Skeletal muscle satellite cell (primary cell): Measurements from ENCODE around the gene RMRP.
A peak's percentile ranks its signal among the peaks of the same experiment; 100 is the strongest.

ENCODE experiments used
- H3K27me3 ChIP-seq: 2 replicates; pipeline ENCODE4 v1.7.0; 2013; ENCODE audit warnings: low read length; ENCODE audit not compliant: control insufficient read depth, insufficient read depth
- H3K36me3 ChIP-seq: 2 replicates; pipeline ENCODE4 v1.7.0; 2013; ENCODE audit warnings: mild to moderate bottlenecking, control low read depth, low read length; ENCODE audit not compliant: insufficient read depth
- H3K4me1 ChIP-seq: 2 replicates; pipeline ENCODE4 v1.7.0; 2013; ENCODE audit warnings: low read length; ENCODE audit not compliant: control insufficient read depth, insufficient read depth
- H3K4me2 ChIP-seq: 2 replicates; pipeline ENCODE4 v1.7.0; 2013; ENCODE audit warnings: mild to moderate bottlenecking, low read length
- H3K4me3 ChIP-seq: 2 replicates; pipeline ENCODE4 v1.7.0; 2013; ENCODE audit warnings: low read length
- H3K9ac ChIP-seq: 2 replicates; pipeline ENCODE4 v1.7.0; 2013; ENCODE audit warnings: mild to moderate bottlenecking, low read depth, low read length, moderate library complexity
- H3K9me3 ChIP-seq: replicated peaks from 2 replicates; pipeline ENCODE4 v1.7.0; 2013; ENCODE audit warnings: mild to moderate bottlenecking, control low read depth, low read length

Gene RMRP

GRCh38 chr9:35660966-35661415 lies 3.2 kb upstream of the RMRP start:
- Histone ChIP-seq H3K4me3 (no peak overlapping the region), H3K9ac (no peak overlapping the region), H3K36me3 (peaks cover 16% of the 10 kb centered on the region), H3K4me1 (peaks cover 43% of the 10 kb centered on the region), H3K27me3 (no peaks in the 10 kb centered on the region), H3K4me2 (no peak overlapping the region), H3K9me3 (no peaks in the 10 kb centered on the region)

GRCh38 chr9:35659340-35659739 lies 1.5 kb upstream of the RMRP start:
- Histone ChIP-seq H3K9me3 (no peaks in the 10 kb centered on the region), H3K4me1 (peaks cover 31% of the 10 kb centered on the region), H3K27me3 (no peaks in the 10 kb centered on the region), H3K36me3 (peaks cover 16% of the 10 kb centered on the region), H3K4me3 (peak overlapping the region; percentile 91), H3K4me2 (peak overlapping the region; percentile 83), H3K9ac (peak overlapping the region; percentile 93)

DNA sequence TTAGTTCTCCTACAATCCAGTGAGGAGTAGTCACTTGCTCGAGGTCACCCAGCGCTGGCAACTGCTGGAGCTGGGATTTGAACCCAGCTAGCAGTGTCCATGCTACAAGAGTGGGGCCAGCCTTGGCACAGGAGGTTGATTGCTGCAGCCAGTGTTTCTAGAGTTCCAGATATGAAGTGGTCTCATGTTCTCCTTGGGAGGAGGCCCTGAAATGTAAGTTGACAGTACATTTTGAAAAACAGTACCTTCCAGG lies 1.1 kb upstream of the RMRP start:
- H3K4me3 ChIP-seq, result peak overlapping the region; percentile 91
- peak overlapping the region; percentile 83 for H3K4me2 ChIP-seq
- H3K9ac ChIP-seq, result peak overlapping the region; percentile 93
- H3K27me3 ChIP-seq, result no peaks in the 10 kb centered on the region
- H3K9me3 ChIP-seq, result no peaks in the 10 kb centered on the region
- H3K36me3 ChIP-seq, result peaks cover 16% of the 10 kb centered on the region
- H3K4me1 ChIP-seq, result peaks cover 27% of the 10 kb centered on the region

- Histone ChIP-seq H3K9ac (peak within 1 kb of the TSS; percentile 93), H3K9me3 (no peaks in the 10 kb centered on the region), H3K36me3 (peaks cover 16% of the 10 kb centered on the region), H3K4me2 (peak within 1 kb of the TSS; percentile 83), H3K4me3 (peak within 1 kb of the TSS; percentile 91), H3K27me3 (no peaks in the 10 kb centered on the region), H3K4me1 (peaks cover 24% of the 10 kb centered on the region)
Observed at GRCh38 chr9:35658137-35658967, 533 bp upstream of the RMRP start, which contains the start of gene CCDC107. TSS of gene CCDC107 (plus strand) at chr9:35658292. CDS start at chr9:35658380, 88 bp downstream.

DNA sequence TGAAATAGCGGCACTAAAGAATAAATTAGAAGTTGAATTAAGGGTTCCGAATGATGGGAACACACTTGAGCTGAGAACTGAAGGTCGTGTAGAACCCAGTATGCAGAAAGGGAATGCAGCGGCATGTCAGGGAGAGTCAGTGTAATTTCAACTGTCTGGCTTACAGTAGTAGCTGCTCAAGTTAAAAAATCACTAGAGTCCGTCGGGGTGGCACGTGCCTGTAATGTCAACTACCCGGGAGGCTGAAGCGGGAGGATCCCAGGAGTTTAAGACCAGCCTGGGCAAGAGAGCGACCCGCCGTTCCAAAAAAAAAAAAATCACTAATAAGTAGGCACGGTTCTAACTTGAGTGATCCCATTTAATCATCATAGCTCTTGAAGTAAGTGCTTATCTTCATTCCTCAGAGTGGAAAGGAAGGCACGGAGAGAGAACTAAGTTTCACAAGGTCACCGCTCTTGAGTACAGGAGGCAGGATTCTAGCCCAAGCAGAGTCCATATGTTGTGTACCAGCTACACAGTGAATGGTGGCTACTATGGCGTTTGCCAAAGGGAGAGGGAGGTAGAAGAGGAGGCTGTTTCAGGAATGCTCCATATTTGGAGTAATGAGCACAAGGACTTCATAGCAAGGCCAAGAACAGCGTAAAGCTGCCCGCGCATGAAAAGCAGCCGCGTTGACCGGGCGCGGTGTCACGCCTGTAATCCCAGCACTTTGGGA lies 831 bp downstream of the RMRP start:
- Histone ChIP-seq H3K9me3 (no peaks in the 10 kb centered on the region), H3K4me1 (peaks cover 32% of the 10 kb centered on the region), H3K9ac (peak overlapping the region; percentile 46), H3K4me2 (peak overlapping the region; percentile 76), H3K4me3 (peak overlapping the region; percentile 53), H3K27me3 (no peaks in the 10 kb centered on the region), H3K36me3 (peaks cover 14% of the 10 kb centered on the region)

- H3K9me3 ChIP-seq, result no peaks in the 10 kb centered on the region
- no peaks in the 10 kb centered on the region for H3K27me3 ChIP-seq
- no peak overlapping the region for H3K9ac ChIP-seq
- peaks cover 9% of the 10 kb centered on the region for H3K36me3 ChIP-seq
- H3K4me2 ChIP-seq, result no peak overlapping the region
- peaks cover 34% of the 10 kb centered on the region for H3K4me1 ChIP-seq
- no peak overlapping the region for H3K4me3 ChIP-seq
Observed at GRCh38 chr9:35656348-35656747, 1.5 kb downstream of the RMRP start.

DNA sequence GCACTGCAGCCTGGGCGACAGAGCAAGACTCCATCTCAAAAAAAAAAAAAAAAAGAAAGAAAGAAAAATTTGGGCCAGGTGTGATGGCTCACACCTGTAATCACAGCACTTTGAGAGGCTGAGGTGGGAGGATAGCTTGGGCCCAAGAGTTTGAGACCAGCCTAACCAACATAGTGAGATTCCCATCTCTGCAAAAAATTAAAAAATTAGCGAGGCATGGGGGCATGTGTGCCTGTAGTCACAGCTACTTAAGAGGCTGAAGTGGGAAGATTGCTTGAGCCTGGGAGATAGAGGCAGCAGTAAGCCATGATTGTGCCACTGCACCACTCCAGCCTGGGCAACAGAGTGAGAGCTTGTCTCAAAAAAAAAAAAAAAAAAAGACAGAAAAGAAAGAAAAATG lies 4.2 kb downstream of the RMRP start:
- no peak overlapping the region for H3K4me3 ChIP-seq
- H3K4me1 ChIP-seq, result peaks cover 29% of the 10 kb centered on the region
- no peak overlapping the region for H3K4me2 ChIP-seq
- H3K36me3 ChIP-seq, result no peaks in the 10 kb centered on the region
- no peaks in the 10 kb centered on the region for H3K9me3 ChIP-seq
- no peaks in the 10 kb centered on the region for H3K27me3 ChIP-seq
- no peak overlapping the region for H3K9ac ChIP-seq

DNA sequence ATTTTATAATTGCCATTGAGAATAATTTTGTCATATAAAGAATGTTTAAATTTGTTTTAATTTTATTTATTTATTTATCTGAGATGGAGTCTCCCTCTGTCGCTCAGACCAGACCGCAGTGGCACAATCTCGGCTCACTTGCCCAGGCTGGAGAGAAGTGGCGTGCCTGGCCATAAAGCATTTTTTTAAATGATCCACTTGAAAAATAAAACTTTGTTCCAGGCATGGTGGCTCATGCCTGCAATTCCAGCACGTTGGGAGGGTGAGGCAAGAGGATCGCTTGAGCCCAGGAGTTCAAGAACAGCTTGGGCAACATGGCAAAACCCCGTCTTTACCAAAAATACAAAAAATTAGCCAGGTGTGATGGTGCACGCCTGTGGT lies 5.0 kb downstream of the RMRP start:
- Histone ChIP-seq H3K9me3 (no peaks in the 10 kb centered on the region), H3K4me2 (no peak overlapping the region), H3K36me3 (no peaks in the 10 kb centered on the region), H3K4me1 (peaks cover 29% of the 10 kb centered on the region), H3K27me3 (no peaks in the 10 kb centered on the region), H3K4me3 (no peak overlapping the region), H3K9ac (no peak overlapping the region)

GRCh38 chr9:35651956-35652828 lies 5.6 kb downstream of the RMRP start:
- H3K4me1 ChIP-seq, result peaks cover 27% of the 10 kb centered on the region
- H3K36me3 ChIP-seq, result no peaks in the 10 kb centered on the region
- no peak overlapping the region for H3K4me2 ChIP-seq
- no peaks in the 10 kb centered on the region for H3K9me3 ChIP-seq
- H3K27me3 ChIP-seq, result no peaks in the 10 kb centered on the region
- no peak overlapping the region for H3K4me3 ChIP-seq
- H3K9ac ChIP-seq, result no peak overlapping the region

GRCh38 chr9:35650341-35651158 lies 7.3 kb downstream of the RMRP start, which contains the start of gene SIT1:
TSS of gene SIT1 (minus strand) at chr9:35650931. CDS start at chr9:35650853, 78 bp downstream.
- H3K36me3 ChIP-seq, result no peaks in the 10 kb centered on the region
- H3K4me2 ChIP-seq, result peak within 1 kb of the TSS; percentile 8
- H3K27me3 ChIP-seq, result no peaks in the 10 kb centered on the region
- peak within 1 kb of the TSS; percentile 32 for H3K9ac ChIP-seq
- H3K4me3 ChIP-seq, result no peak within 1 kb of the TSS
- peaks cover 38% of the 10 kb centered on the region for H3K4me1 ChIP-seq
- H3K9me3 ChIP-seq, result no peaks in the 10 kb centered on the region
